Measurements from ENCODE around the gene NPSR1.

DNA sequence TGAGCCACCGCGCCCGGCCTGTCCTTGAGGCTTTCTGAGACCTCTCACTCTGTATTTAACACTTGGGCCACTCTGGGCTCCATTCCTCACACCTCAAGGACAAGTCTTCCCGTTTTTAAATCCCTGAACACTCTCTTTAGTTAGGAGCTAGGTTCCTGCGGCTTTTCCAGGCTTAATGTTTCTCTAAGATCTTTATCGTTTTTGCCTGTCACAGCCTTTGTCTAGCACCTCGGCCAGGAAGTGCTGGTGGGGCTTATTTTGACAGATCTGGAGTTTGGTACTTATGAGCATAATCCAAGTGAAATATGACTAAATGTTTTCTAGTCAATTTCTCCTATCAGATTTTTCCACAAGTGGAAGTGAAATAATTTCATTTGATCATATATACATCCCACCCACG, 192.7 kb downstream of the NPSR1 start:
- TF ChIP-seq, protein P1, sequence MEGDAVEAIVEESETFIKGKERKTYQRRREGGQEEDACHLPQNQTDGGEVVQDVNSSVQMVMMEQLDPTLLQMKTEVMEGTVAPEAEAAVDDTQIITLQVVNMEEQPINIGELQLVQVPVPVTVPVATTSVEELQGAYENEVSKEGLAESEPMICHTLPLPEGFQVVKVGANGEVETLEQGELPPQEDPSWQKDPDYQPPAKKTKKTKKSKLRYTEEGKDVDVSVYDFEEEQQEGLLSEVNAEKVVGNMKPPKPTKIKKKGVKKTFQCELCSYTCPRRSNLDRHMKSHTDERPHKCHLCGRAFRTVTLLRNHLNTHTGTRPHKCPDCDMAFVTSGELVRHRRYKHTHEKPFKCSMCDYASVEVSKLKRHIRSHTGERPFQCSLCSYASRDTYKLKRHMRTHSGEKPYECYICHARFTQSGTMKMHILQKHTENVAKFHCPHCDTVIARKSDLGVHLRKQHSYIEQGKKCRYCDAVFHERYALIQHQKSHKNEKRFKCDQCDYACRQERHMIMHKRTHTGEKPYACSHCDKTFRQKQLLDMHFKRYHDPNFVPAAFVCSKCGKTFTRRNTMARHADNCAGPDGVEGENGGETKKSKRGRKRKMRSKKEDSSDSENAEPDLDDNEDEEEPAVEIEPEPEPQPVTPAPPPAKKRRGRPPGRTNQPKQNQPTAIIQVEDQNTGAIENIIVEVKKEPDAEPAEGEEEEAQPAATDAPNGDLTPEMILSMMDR (IDR thresholded peaks at IDR 0.05; ENCODE audit: insufficient read depth, low read depth, low read length), result no peak
- TF ChIP-seq EZH2 (IDR thresholded peaks at IDR 0.05; ENCODE audit: insufficient read depth, low read length), result no peak

All from astrocyte (in vitro differentiated cells and primary cell).